ENCODE data around the gene VSX2. TPM values are rescaled to one million over a fixed set of nuclear protein-coding genes. Genes with fewer than 3 reads are reported as not detected.

The VSX2 gene
- total RNA-seq, 3 donors from 2014 or later: not detected

DNA sequence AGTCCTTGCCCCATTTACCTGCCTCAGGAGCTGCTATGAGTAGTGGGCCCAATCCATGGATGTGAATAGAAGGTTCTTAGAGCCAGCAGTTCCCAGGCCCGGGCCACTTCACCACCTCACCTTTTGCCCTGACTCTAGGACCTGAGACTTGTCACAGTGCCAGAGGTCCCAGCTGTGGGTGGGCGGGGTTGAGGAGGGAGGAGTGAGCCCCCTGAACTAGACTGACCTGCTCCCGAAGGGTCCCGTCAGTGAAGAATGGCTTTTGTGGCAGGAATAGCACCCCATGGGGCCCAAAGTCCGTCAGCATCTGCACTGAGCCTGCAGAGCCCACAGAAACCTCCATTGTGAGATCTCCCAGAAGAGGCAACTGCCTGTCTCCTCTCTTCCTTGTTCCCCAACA is 50.6 kb downstream of the VSX2 start:
- DNase-seq (ENCODE audit: low spot score in 2 of 2): no peak
- H3K4me1 ChIP-seq: no peaks in the 10 kb centered on the region
- H3K27me3 ChIP-seq: no peaks in the 10 kb centered on the region
- intact Hi-C loops (cut with DNase I; ENCODE audit: low total_unique reads): no loop called here
- no peak overlapping the region for H3K4me3 ChIP-seq
- TF ChIP-seq POLR2A (IDR thresholded peaks at IDR 0.05) (no peak), POLR2AphosphoS5 (IDR thresholded peaks at IDR 0.05) (no peak)
- TF ChIP-seq, protein P1, sequence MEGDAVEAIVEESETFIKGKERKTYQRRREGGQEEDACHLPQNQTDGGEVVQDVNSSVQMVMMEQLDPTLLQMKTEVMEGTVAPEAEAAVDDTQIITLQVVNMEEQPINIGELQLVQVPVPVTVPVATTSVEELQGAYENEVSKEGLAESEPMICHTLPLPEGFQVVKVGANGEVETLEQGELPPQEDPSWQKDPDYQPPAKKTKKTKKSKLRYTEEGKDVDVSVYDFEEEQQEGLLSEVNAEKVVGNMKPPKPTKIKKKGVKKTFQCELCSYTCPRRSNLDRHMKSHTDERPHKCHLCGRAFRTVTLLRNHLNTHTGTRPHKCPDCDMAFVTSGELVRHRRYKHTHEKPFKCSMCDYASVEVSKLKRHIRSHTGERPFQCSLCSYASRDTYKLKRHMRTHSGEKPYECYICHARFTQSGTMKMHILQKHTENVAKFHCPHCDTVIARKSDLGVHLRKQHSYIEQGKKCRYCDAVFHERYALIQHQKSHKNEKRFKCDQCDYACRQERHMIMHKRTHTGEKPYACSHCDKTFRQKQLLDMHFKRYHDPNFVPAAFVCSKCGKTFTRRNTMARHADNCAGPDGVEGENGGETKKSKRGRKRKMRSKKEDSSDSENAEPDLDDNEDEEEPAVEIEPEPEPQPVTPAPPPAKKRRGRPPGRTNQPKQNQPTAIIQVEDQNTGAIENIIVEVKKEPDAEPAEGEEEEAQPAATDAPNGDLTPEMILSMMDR (IDR thresholded peaks at IDR 0.05): no peak
- H3K27ac ChIP-seq: no peak overlapping the region
- no peaks in the 10 kb centered on the region for H3K36me3 ChIP-seq
- no peaks in the 10 kb centered on the region for H3K9me3 ChIP-seq

DNA sequence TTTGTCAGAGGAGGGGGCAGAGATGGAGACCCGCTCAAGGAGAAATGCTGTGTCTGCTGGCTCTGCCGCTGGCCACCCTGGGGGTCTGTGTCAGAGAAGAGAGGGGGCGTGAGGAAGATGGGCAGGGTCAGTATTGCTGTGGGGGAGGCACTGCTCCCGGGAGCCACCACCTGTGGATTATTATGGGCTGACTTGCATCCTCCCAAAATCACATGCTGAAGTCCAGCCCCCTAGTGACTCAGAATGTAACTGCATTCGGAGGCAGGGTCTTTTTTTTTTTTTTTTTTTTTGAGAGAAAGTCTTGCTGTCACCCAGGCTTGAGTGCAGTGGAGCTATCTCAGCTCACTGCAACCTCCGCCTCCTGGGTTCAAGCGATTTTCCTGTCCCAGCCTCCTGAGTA is 51.2 kb downstream of the VSX2 start:
- no peak for DNase-seq (ENCODE audit: low spot score in 2 of 2)
- Histone ChIP-seq H3K36me3 (no peaks in the 10 kb centered on the region), H3K4me3 (no peak overlapping the region), H3K27me3 (no peaks in the 10 kb centered on the region), H3K4me1 (no peaks in the 10 kb centered on the region), H3K27ac (no peak overlapping the region), H3K9me3 (no peaks in the 10 kb centered on the region)
- TF ChIP-seq, protein P1 (IDR thresholded peaks at IDR 0.05): peak in 1 of 3 donors; percentile 13
- TF ChIP-seq POLR2A (IDR thresholded peaks at IDR 0.05) (no peak), POLR2AphosphoS5 (IDR thresholded peaks at IDR 0.05) (no peak)
- intact Hi-C loops (cut with DNase I; ENCODE audit: low total_unique reads): no loop called here

DNA sequence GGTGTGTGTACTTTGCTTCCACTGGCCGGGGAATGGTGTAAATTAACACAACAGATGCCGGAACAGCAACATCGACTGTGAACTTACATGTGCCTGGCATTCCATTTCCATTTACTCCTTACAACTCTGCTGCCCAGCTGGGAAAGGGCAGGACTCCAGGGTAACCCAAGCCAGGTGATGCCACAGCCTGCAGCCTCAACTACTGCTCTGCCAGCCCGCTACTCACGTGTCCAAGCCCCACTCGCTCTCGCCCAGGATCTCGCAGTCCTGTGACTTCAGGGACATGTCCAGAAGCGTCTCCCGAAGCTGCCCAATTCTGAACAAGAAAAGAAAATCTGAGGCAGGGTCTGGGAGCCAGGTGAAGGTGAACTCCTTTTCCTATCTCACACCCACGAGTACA is 52.8 kb downstream of the VSX2 start:
- no peaks in the 10 kb centered on the region for H3K4me1 ChIP-seq
- TF ChIP-seq, protein P1 (IDR thresholded peaks at IDR 0.05): no peak
- TF ChIP-seq POLR2A (IDR thresholded peaks at IDR 0.05) (no peak), POLR2AphosphoS5 (IDR thresholded peaks at IDR 0.05) (no peak)
- H3K36me3 ChIP-seq: no peaks in the 10 kb centered on the region
- H3K9me3 ChIP-seq: no peaks in the 10 kb centered on the region
- intact Hi-C loops (cut with DNase I; ENCODE audit: low total_unique reads): no loop called here
- no peak for DNase-seq (ENCODE audit: low spot score in 2 of 2)
- no peak overlapping the region for H3K27ac ChIP-seq
- no peaks in the 10 kb centered on the region for H3K27me3 ChIP-seq
- no peak overlapping the region for H3K4me3 ChIP-seq

DNA sequence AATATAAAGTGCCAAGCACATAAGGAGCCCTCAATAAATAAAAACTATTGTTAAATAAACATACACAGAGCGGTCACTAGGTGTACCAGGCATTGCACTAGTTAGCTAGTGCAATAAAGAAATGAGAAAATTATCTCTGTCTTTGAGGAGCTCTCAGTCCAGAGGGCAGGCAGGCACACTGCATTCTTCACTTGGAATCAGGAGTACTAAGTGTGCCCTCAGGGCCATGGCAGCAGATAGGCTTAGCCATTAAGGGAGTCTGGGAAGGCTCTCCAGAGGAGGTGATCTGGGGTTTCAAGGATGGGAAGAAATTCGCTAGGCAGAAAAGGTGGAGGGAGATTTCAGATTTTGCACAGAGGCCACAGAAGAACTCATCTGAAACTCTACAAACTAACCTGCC is 54.4 kb downstream of the VSX2 start:
- no peak for DNase-seq (ENCODE audit: low spot score in 2 of 2)
- Histone ChIP-seq H3K4me1 (no peaks in the 10 kb centered on the region), H3K4me3 (no peak overlapping the region), H3K9me3 (no peaks in the 10 kb centered on the region), H3K27ac (no peak overlapping the region), H3K27me3 (no peaks in the 10 kb centered on the region), H3K36me3 (no peaks in the 10 kb centered on the region)
- TF ChIP-seq, protein P1 (IDR thresholded peaks at IDR 0.05): no peak
- TF ChIP-seq POLR2A (IDR thresholded peaks at IDR 0.05): no peak
- TF ChIP-seq POLR2AphosphoS5 (IDR thresholded peaks at IDR 0.05): no peak
- intact Hi-C loops (cut with DNase I; ENCODE audit: low total_unique reads): no loop called here

DNA sequence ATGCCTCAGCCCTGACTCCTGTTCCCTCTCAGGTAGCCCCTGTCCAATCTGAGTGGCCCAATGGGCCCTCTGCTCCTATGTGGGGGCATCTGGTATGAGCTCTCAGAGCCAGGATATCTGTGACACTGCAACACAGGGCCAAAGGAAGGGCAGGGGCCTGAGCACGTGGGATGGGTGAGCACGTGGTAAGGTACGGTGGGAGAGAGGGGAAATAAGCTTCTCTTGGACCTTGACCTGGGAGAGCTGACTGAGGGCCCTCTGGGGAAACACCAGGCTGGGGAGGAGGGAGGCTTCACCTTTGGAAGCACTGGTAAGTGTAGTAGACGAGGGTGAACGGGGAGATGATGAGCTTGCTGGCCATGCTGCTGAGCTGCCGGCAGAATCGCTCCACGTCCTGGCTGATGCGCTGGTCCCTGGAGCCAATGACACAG is 56.8 kb downstream of the VSX2 start:
- TF ChIP-seq POLR2AphosphoS5 (IDR thresholded peaks at IDR 0.05) (no peak), POLR2A (IDR thresholded peaks at IDR 0.05) (no peak)
- TF ChIP-seq, protein P1 (IDR thresholded peaks at IDR 0.05): no peak
- no peak overlapping the region for H3K27ac ChIP-seq
- H3K36me3 ChIP-seq: no peaks in the 10 kb centered on the region
- no peaks in the 10 kb centered on the region for H3K27me3 ChIP-seq
- DNase-seq (ENCODE audit: low spot score in 2 of 2): no peak
- intact Hi-C loops (cut with DNase I; ENCODE audit: low total_unique reads): loop anchor here (1.0 kb wide), 1 partner anchor 27 kb away; no protein-coding TSS in a partner anchor
- H3K9me3 ChIP-seq: no peaks in the 10 kb centered on the region
- H3K4me3 ChIP-seq: no peak overlapping the region
- H3K4me1 ChIP-seq: no peaks in the 10 kb centered on the region
